GM12878 (cell line): ENCODE measurements around the gene AMN1.

ENCODE experiments used
- CTCF ChIP-seq, 3 experiments: IDR thresholded peaks in 2 of 3; conservative IDR thresholded peaks in 1 of 3; 2 replicates each; pipeline ENCODE4 v1.5.1; 2011; ENCODE audit warnings: low read depth in 3 of 3, low read length in 3 of 3, mild to moderate bottlenecking in 3 of 3, control low read depth in 2 of 3, moderate library complexity in 2 of 3, inconsistent platforms in 1 of 3, mixed read lengths in 1 of 3; ENCODE audit not compliant: control insufficient read depth in 2 of 3, insufficient read depth in 1 of 3; ENCODE audit errors: extremely low read depth in 1 of 3
- E2F4 ChIP-seq: IDR thresholded peaks from 2 replicates; pipeline ENCODE4 v1.6.1; 2012; ENCODE audit warnings: low read depth, low read length, improper control_type of control experiment
- JUND ChIP-seq: IDR thresholded peaks from 2 replicates; pipeline ENCODE4 v1.6.1; 2012; ENCODE audit warnings: low read depth, mild to moderate bottlenecking, low read length, improper control_type of control experiment, moderate library complexity
- MAX ChIP-seq: IDR thresholded peaks from 2 replicates; pipeline ENCODE4 v1.6.1; 2012; ENCODE audit warnings: low read depth, low read length, improper control_type of control experiment
- PBX3 ChIP-seq: IDR thresholded peaks from 2 replicates; pipeline ENCODE4 v1.6.1; 2011; ENCODE audit warnings: mild to moderate bottlenecking, low read depth, low read length, moderate library complexity; ENCODE audit not compliant: insufficient replicate concordance
- SIX5 ChIP-seq: IDR thresholded peaks from 2 replicates; pipeline ENCODE4 v1.6.1; 2011; ENCODE audit warnings: mild to moderate bottlenecking, low read depth, low read length, moderate library complexity; ENCODE audit not compliant: severe bottlenecking
- SP1 ChIP-seq: IDR thresholded peaks from one replicate; pipeline ENCODE4 v1.6.1; 2011; ENCODE audit warnings: low read depth, low read length
- TCF7 ChIP-seq: IDR thresholded peaks from 2 replicates; pipeline ENCODE4 v1.6.1; 2014; ENCODE audit warnings: antibody characterized with exemption, borderline replicate concordance
- ZBTB11 ChIP-seq: fragments of 450-650 bp; formaldehyde crosslinking; IDR thresholded peaks from 2 replicates; pipeline ENCODE4 v1.5.0; 2022; ENCODE audit warnings: mild to moderate bottlenecking, missing genetic modification characterization

GRCh38 chr12:31756977-31757420, 28.2 kb upstream of the AMN1 start:
- no peak for TF ChIP-seq TCF7
- TF ChIP-seq SP1: no peak
- TF ChIP-seq SIX5: no peak
- TF ChIP-seq MAX: no peak
- TF ChIP-seq E2F4: no peak
- no peak for TF ChIP-seq PBX3
- 0 out of 6 replicates have a peak, but pooled peaks of 1 of the 3 experiments have one; percentile 0 for TF ChIP-seq CTCF (IDR thresholded peaks at IDR 0.05 in 2 of 3, conservative IDR thresholded peaks at IDR 0.05 in 1 of 3; ENCODE audit: control insufficient read depth in 2 of 3, extremely low read depth in 1 of 3, insufficient read depth in 1 of 3, low read depth in 3 of 3, low read length in 3 of 3)
- TF ChIP-seq JUND: no peak
- no peak for TF ChIP-seq ZBTB11 (CRISPR knock-in tag)
